Pancreas (tissue), 10 donors: ENCODE data around the gene GOLGA6L22. TPM values are rescaled to one million over a fixed set of nuclear protein-coding genes. Genes with fewer than 3 reads are reported as not detected.
"Not testable (repeated sequence)": the region's sequence is repeated elsewhere in the genome, so short reads cannot be mapped to it uniquely, and the experiment has no call there.

Experiments
- ATAC-seq, 4 donors: fragments of 200-7000 bp; cut with Tn5 transposase; one replicate each; pipeline versions ENCODE4 v1.8.0 to v1.9.1; 2020; ENCODE audit warnings: mild to moderate bottlenecking in 4 of 4, moderate library complexity in 4 of 4
- DNase-seq, 6 donors: peaks; one replicate each; pipeline ENCODE4 v3.0.0-alpha.2; 2020
- FAIRE-seq: peaks from 2 replicates; lab custom pipeline; 2012; peaks lifted over from hg19 to GRCh38; lab: Jason Lieb, UNC
- H3K27ac ChIP-seq, 4 donors: fragments of 200-600 bp; sonication (generic); 1 replicate in 3 of 4; 2 replicates in 1 of 4; pipeline versions ENCODE4 v1.5.0 to v1.8.0; 2020
- H3K27me3 ChIP-seq, 4 donors: fragments of 200-600 bp; one replicate each; pipeline ENCODE4 v1.8.0; 2021
- H3K36me3 ChIP-seq, 3 donors: fragments of 200-600 bp; sonication (generic) in 1 of 3; one replicate each; pipeline versions ENCODE4 v1.5.0 to v1.8.0; 2020 to 2021
- H3K4me1 ChIP-seq, 3 donors: fragments of 200-600 bp; one replicate each; pipeline ENCODE4 v1.8.0; 2021
- H3K4me3 ChIP-seq, 4 donors: fragments of 200-600 bp; sonication (generic) in 2 of 4; one replicate each; pipeline versions ENCODE4 v1.5.0 to v1.8.0; 2020 to 2021
- H3K9me3 ChIP-seq, 4 donors: fragments of 200-600 bp; one replicate each; pipeline ENCODE4 v1.8.0; 2021
- WGBS, 2 donors: extraction: QIAGEN DNeasy Blood & Tissue Kit; methylation state at CpG; one replicate each; pipeline ENCODE4 v1.1.7; 2013; 5-methylcytosine and 5-hydroxymethylcytosine counted together
- intact Hi-C, 3 donors: fragments of 100-400 bp; cut with DNase I; formaldehyde crosslinking; loops; one replicate each; pipeline versions ENCODE4 v1.11.1 to v1.14.2; 2022
- polyA plus RNA-seq, 2 donors: library from polyadenylated mRNA; stranded (reverse); fragments of 200-250 nt; gene quantifications; one replicate each; pipeline ENCODE4 v1.2.3, GENCODE V29; 2013
- total RNA-seq, 6 donors: library from RNA; stranded (reverse); fragmentation: NEBNext Ultra II Directional in 4 of 6; extraction: Animal tissue kit (Norgen Biotek cat#: 25700) in 4 of 6; gene quantifications; one replicate each; pipeline versions ENCODE4 v1.2.1 to v1.2.4, GENCODE V29; 2021 to 2023
- donor health status: healthy with polysubstance abuse.
- donor health status: DM: no; HTN: no; CAD: no; lungs with moderate emphysema.
- donor health status: DM: no; HTN: no; CAD: no.
- donor health status: control.
- donor health status: control.
- donor health status: Bipolar disorder and iron deficiency.
- donor health status: DM: yes; HTN: yes; CAD: no.
- donor health status: DM: no; HTN: no; CAD: no.
- donor health status: DM: no; HTN: no; CAD: no.
- donor health status: DM: yes; HTN: yes; CAD: no.

Gene GOLGA6L22
- total and polyA plus RNA-seq, 8 donors, result 0.02 TPM; not detected in 7

- H3K36me3 ChIP-seq, ATAC-seq, H3K27me3 ChIP-seq, H3K4me3 ChIP-seq, FAIRE-seq, H3K27ac ChIP-seq, DNase-seq, intact Hi-C loops, H3K9me3 ChIP-seq, H3K4me1 ChIP-seq: not testable (repeated sequence)
- no CpG with 5 or more reads among the region's 10 CpGs for whole genome bisulfite sequencing, 2 donors
Measured at GRCh38 chr15:22502272-22502671, 43.6 kb downstream of the GOLGA6L22 start.

- ATAC-seq, H3K36me3 ChIP-seq, FAIRE-seq, intact Hi-C loops, H3K9me3 ChIP-seq, H3K27me3 ChIP-seq, H3K4me1 ChIP-seq, H3K4me3 ChIP-seq, DNase-seq, H3K27ac ChIP-seq: not testable (repeated sequence)
- WGBS, 2 donors, result 77 to 82% methylated on average over 3 to 4 of the region's 9 CpGs
Measured at GRCh38 chr15:22506959-22507358, 48.3 kb downstream of the GOLGA6L22 start.

GRCh38 chr15:22516140-22516539 is 57.4 kb downstream of the GOLGA6L22 start:
- H3K27me3 ChIP-seq, intact Hi-C loops, ATAC-seq, H3K36me3 ChIP-seq, H3K27ac ChIP-seq, H3K9me3 ChIP-seq, DNase-seq, FAIRE-seq, H3K4me1 ChIP-seq, H3K4me3 ChIP-seq: not testable (repeated sequence)
- WGBS, 2 donors, result 87 to 100% methylated on average over 1 to 4 of the region's 15 CpGs
